Iris pigment epithelial cell (primary cell): Measurements from ENCODE around the gene HIVEP2.
A peak's percentile ranks its signal among the peaks of the same experiment; 100 is the strongest.

Experiments used
- DNase-seq: peaks from one replicate; pipeline ENCODE4 v3.0.0-alpha.2; 2011; ENCODE audit warnings: low read depth

HIVEP2 gene

GRCh38 chr6:142842418-142843261, 102.3 kb downstream of the HIVEP2 start:
- peak; percentile 81 for DNase-seq

DNA sequence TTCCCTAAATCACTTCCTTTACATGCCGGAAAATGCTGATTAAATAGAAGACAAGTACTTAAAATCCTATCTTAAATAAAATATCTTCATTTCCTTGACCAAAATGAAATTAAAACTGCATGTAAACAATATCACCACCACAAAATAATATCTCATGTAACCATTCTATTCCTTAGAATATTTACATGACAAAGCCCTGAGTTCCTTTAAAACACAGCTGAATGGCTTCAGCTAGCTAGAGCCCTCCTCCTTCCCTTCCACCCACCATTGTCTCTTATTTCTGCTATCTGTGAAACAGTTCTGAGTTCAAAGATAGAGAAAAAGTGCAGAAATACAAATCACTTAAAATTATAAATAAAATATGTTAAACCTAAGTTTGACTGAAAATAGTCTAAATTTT, 103.1 kb downstream of the HIVEP2 start:
- DNase-seq = no peak

GRCh38 chr6:142839686-142840040, 105.3 kb downstream of the HIVEP2 start:
- DNase-seq = no peak

GRCh38 chr6:142838821-142839685, 105.9 kb downstream of the HIVEP2 start:
- DNase-seq = peak; percentile 78

DNA sequence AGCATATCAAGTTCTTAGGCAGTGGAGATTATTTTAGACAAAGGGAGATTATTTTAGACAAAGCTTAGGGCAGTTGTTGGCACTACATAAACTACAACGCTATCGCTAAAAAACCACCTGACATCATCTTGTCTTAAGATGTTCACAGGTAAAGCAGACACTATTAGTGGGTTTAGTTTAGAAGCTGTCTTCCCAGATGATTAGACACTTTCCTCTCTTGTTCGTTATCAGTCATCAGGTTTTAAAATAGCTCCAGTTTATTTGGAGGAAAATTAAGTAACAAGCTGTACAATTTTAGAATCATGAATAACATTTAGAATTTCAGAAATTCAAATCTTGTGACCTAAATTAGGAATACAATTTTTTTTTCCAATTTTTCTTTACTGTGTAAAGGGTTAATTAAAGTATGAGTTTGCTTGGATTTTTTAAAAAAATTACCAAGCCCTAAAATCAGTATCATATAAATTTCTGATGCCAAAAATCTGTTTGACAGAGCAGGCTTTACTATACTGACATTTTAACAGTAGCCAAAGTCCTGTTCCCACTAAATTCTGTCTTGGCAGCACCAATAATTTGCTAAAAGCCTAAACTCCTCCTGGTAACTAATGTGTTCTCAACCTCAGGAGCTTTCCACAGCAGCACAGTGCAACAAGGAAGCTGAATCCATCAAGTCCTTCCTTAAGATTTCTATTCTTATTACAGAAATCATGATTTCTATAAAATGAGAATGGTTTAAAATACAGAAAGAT, 109.0 kb downstream of the HIVEP2 start:
- DNase-seq = no peak

DNA sequence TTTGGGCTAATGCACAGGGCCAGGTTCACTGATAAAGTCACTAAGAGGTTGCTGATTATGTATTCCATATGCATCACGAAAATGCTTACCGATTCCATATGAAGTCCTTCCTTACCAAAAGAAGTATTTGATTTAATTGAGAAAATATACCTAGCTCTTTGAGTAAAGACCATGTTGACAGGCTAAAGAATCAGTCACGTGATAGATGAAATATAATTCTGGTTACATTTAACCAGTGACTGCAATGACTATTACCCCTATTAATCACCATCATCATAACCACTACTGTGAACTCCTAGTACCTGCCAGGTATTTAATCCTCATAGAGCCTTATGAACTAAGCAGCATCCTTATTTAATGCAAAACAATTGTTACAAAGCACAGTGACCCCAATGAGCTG, 110.1 kb downstream of the HIVEP2 start:
- no peak for DNase-seq

DNA sequence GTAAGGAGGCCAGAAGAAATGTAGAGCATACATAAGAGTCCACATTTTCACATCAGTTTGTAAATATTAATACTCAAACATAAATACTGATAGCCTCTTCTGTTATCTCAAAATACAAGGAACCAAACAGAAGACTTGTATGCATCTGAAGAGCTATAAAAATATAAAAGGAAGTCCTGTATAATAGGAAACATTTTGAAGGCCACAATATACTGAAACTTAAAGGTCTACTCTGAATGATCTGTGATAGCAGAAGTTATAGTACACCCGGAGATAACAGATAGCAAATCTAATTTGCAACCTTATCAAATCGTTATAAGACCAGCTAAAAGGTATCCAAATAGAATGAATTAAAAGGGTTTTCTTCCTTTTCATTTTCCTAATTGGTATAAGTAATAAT, 111.2 kb downstream of the HIVEP2 start:
- no peak for DNase-seq

GRCh38 chr6:142833054-142833453, 111.9 kb downstream of the HIVEP2 start:
- peak; percentile 95 for DNase-seq

DNA sequence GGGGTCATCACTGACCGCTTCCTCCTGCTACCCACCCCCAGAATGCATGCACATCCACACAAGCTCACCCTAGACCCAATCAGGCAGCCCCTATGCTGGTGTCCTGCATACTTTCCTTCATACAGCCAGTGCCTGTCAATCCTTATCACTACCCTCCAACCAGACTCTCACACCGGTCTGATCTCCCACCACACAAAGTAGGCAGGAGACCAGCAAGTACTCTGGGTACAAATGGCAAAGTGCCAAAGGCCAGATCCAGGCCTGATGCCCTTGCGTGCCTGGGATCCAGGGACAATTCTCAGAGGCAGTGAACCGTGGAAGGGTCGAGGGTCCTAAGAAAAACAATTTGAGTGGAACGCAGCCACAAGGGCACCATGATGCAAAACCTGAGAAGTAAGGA, 114.2 kb downstream of the HIVEP2 start:
- no peak for DNase-seq

DNA sequence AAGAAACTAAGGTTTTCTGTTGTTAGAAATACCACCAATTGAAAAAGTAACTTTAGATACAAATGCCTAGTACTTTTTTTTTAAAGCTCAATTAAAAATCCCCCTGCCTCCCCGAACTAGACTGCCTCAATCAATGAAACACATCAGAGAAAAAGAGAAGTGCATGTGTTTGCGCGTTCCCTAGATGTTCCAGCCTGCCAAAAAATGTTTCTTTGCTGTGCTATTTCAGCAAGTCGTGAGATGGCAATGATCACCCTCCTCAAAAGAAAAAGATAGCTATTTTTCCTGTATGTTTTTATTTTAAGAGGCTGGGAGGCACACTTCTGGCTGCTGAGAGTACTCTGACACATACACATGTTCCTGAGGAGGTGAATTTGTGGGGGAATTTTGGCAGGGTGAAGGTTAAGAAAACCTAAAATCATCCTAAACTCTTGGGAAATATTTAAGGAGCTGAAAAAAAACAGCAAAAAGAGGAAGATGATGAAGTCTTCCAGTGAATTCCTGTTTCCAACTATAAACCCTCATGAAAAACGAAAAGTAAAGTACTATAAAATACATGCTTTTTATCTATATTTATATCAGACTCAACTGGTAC, 114.8 kb downstream of the HIVEP2 start:
- no peak for DNase-seq

DNA sequence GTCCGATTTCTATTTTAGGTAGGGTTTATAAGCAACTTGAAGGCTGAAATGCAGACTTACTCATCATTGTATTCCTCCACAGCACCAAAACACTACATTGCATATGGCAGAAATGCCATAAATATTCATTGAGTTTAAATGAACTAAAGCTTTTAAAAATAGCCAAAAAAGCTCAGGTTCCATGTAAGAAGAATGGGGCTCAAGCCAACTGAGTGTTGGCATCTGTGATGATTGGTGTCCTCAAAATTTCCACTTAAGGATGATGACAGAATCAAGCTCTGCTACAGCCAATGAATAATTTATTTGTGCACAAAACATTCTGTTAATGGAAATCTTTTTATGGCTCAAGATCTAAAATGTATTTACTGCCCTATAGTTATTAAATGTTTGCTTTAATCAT, 115.4 kb downstream of the HIVEP2 start:
- no peak for DNase-seq

DNA sequence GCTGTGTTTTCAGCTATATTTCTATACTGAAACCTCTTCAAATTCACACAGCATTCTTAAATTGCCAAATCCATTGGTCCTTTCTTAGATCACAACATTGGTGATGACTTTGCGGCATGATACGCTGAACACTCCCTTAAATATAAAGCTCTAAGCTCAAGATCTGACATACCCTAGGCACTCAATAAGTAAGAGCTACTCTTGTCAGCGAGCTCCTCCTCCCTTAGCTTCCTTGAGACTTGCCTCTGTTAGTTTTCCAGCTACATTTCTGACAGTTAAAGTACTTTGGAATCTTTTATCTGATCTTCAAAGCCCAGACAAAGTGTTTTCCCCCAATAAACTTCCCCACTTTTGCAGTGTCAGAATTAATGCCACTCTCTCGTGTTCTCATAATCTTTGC, 117.0 kb downstream of the HIVEP2 start:
- DNase-seq = no peak

- DNase-seq = no peak
Measured at GRCh38 chr6:142827369-142827768, 117.6 kb downstream of the HIVEP2 start.

GRCh38 chr6:142825760-142826159, 119.2 kb downstream of the HIVEP2 start:
- DNase-seq = no peak

DNA sequence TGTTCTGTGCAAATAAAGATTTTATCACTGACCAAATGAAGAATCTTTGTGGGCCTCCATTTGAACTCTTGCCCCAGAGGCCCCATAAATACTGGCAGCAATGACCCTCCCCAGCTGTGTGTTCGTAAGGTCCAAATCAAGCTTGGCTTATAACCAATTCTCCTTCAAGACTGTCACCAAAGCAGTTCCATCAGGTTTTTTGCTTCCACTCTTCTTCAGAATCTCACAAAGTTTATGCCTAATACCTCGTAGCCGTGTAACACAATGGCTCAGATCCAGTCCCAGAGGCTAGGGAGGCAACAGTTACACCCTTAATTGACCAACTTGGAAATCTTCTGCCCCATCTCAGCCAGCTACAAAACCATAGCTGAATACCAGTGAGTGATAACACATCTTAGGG, 120.5 kb downstream of the HIVEP2 start:
- no peak for DNase-seq

DNA sequence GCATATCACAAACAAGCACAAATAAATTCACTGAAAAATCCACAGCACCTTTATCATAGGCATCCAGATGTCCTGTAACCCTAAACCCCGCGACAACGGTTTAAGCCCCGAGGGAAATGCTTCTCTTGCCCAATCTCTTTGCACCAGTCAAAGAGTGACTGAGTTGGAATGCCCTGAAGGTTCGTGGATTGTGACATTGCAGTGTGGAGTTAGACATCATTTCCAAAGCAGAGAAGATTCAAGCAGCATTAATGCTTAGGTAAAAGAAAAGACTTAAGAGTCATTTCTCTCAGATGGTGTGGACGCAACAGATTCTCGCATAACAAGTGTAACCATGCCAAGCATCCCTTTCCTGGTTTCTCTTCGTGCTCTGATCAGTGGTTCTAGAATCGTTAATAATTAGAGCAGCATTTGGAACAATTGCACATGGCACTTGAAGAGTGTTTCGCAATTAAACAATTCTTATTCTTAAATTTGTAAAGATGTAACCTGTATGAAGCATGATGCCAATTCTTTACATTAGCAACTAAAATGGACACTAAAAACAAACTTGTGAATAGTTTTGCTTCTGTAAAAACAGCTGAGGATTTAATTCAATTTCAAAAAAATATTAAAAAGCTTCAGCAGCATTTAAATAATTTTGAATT, 121.6 kb downstream of the HIVEP2 start:
- DNase-seq = peak; percentile 32

DNA sequence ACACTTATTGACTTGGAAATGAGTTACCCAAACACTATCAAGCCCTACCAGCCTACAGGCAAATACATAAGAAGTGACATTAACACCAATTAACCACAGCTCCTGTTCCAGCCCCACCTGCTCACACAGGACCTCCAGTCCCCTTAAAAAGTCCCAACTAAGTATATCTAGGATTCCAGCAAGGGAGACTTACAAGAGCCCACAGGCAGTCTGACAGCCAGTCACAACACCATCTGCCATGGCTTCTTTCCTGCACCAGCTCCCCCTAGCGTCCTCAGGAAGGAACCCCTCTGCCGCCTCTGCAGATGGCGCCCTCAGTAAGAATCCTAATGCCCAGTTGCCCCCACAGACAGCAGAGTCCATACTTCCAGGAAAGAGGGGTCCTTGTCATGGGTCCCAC, 122.1 kb downstream of the HIVEP2 start:
- no peak for DNase-seq

DNA sequence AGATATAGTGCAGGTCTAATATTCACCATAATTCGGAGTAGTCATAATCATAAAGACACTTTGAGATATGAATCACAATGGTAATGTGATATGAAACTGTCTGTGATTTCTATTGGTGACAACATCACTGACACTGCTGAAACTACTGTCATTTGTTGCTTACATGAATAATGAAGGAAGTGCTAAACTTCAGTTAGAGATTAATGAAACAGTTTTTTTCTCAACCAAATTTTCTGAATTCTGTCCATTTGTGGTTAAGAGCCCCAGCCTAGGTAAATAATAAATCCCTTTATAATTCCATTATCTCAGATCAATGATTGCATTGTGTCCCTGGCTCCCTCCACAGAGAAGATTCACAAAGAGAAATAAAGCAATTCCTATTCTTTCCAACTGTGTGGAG, 122.6 kb downstream of the HIVEP2 start:
- DNase-seq = no peak

DNA sequence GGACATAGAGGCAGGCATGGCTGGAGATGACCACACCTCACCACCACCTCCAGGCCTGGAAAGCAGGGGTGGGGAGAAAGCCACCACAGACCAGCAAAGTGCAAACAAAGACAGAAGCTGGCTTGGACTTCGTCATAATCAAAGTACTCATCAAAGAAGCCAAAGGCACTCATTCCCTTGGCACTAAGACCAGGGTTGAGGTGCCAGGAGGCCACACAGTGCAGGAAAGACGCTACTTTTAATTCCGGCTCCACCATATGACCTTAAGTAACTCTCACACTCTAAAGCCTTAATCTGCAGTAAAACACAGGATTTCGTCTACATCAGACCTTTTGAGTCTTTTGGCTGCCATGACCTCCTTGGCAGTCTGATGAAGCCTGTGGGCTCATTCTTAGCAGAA, 123.1 kb downstream of the HIVEP2 start:
- DNase-seq = no peak

GRCh38 chr6:142821164-142821716, 123.7 kb downstream of the HIVEP2 start:
- no peak for DNase-seq

DNA sequence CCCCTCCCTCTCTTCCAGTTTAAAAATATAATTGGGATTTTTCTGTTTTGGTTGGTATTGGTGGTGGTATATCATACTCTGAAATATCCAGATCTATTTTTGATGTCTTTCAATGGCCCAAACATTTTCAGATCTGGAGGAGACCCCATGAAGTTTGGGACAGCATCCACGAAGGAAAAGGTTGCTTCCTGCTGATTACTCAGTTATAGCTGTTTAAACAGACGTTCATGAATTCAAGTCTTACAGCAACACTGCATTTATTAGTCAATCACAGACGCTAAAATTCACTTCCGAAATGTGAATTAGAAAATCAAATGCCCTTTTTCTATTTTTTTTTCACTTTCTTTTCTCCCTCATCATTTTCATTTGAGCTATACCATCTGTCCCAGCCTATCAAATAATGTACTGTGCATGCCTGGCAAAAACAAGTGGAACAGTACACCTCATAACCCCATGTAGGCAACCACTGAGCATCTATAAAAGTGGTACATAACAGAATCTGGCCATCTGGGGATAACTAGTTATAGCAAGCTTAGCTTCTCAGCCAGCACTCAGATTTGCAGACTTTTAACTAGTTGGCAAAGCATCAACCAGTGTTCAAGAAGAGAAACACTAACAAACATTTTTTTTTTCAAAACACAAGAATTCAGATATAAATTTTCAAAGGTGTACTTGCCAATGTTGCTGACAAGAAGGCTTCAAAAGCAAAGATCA, 124.5 kb downstream of the HIVEP2 start:
- DNase-seq = no peak
